Esophagus squamous epithelium (tissue), 5 donors: Measurements from ENCODE around the gene CSNK2B. TPM values are rescaled to one million over a fixed set of nuclear protein-coding genes. Genes with fewer than 3 reads are reported as not detected.
"Not testable (repeated sequence)": the region's sequence is repeated elsewhere in the genome, so short reads cannot be mapped to it uniquely, and the experiment has no call there.

Experiments
- DNase-seq: peaks from one replicate; lab custom pipeline; 2025; lab: John Stamatoyannopoulos, UW
- H3K27ac ChIP-seq, 4 donors: fragments of 200-600 bp; sonication (generic); one replicate each; pipeline ENCODE4 v1.5.1; 2016 to 2019; ENCODE audit warnings: mild to moderate bottlenecking in 1 of 4
- H3K27me3 ChIP-seq, 4 donors: fragments of 200-600 bp; sonication (generic); 1 replicate in 3 of 4; 2 replicates in 1 of 4; pipeline versions ENCODE4 v1.5.1 to v1.6.0; 2017 to 2021; ENCODE audit warnings: antibody characterized with exemption in 1 of 4
- H3K36me3 ChIP-seq, 3 donors: fragments of 200-600 bp; sonication (generic); one replicate each; pipeline ENCODE4 v1.5.1; 2016 to 2019
- H3K4me1 ChIP-seq, 3 donors: fragments of 200-600 bp; sonication (generic); one replicate each; pipeline ENCODE4 v1.5.1; 2017 to 2019
- H3K4me3 ChIP-seq, 4 donors: fragments of 200-600 bp; sonication (generic); 1 replicate in 3 of 4; 2 replicates in 1 of 4; pipeline ENCODE4 v1.5.1; 2016 to 2019; ENCODE audit warnings: mild to moderate bottlenecking in 2 of 4, moderate library complexity in 1 of 4
- H3K9me3 ChIP-seq, 3 donors: fragments of 200-600 bp; sonication (generic); one replicate each; pipeline ENCODE4 v1.5.1; 2016 to 2019
- CTCF ChIP-seq, 6 experiments: fragments of 450-650 bp in 4 of 6; fragments of 200-600 bp in 2 of 6; sonication (generic) in 2 of 6; IDR thresholded peaks; one replicate each; pipeline ENCODE4 v1.5.1; 2016 to 2019; ENCODE audit warnings: antibody characterized with exemption in 6 of 6, mild to moderate bottlenecking in 4 of 6, moderate library complexity in 4 of 6
- POLR2A ChIP-seq, 4 donors: fragments of 450-650 bp; IDR thresholded peaks; one replicate each; pipeline ENCODE4 v1.6.1; 2017; ENCODE audit warnings: antibody characterized with exemption in 4 of 4, mild to moderate bottlenecking in 4 of 4, moderate library complexity in 3 of 4
- WGBS, 2 donors: methylation state at CpG; one replicate each; pipeline ENCODE4 v1.1.5; 2018; 5-methylcytosine and 5-hydroxymethylcytosine counted together
- intact Hi-C: fragments of 100-400 bp; cut with DNase I; formaldehyde crosslinking; loops from one replicate; pipeline ENCODE4 v1.15.0; 2022
- total RNA-seq, 4 donors: library from RNA; depleted of rRNA; stranded (reverse); fragments of >200 nt; gene quantifications; one replicate each; pipeline ENCODE4 v1.1.0, GENCODE V29; 2016
- donor health status: DM: yes; HTN: yes; CAD: no.

The CSNK2B gene
- total RNA-seq, 4 donors from 2014 or later: 155 to 204 (median 186) TPM

- 77 to 87% methylated on average over 5 of the region's 6 CpGs for WGBS, 2 donors
- Histone ChIP-seq H3K9me3 (no peaks in the 10 kb centered on the region), H3K27me3 (no peaks in the 10 kb centered on the region), H3K36me3 (peaks cover 0 to 4% (median 0%) of the 10 kb centered on the region in 3 donors), H3K4me1 (peaks cover 16 to 30% (median 20%) of the 10 kb centered on the region in 3 donors), H3K27ac (no peak overlapping the region), H3K4me3 (no peak overlapping the region)
- no peak for DNase-seq
- intact Hi-C loops: no loop called here
- TF ChIP-seq CTCF (IDR thresholded peaks at IDR 0.05) (no peak), POLR2A (IDR thresholded peaks at IDR 0.05) (no peak)
Observed at GRCh38 chr6:31705931-31706330, 40.1 kb downstream of the CSNK2B start.

- peaks cover 13 to 30% (median 20%) of the 10 kb centered on the region in 3 donors for H3K4me1 ChIP-seq
- WGBS, 2 donors: 63% methylated on average over 3 of the region's 3 CpGs; no CpG with 5 or more reads in 1 of the 2 donors
- no peaks in the 10 kb centered on the region for H3K27me3 ChIP-seq
- peaks cover 0 to under 1% (median 0%) of the 10 kb centered on the region in 3 donors for H3K36me3 ChIP-seq
- H3K27ac ChIP-seq: no peak within 1 kb of the TSS
- intact Hi-C loops: no loop called here
- no peak for TF ChIP-seq CTCF (IDR thresholded peaks at IDR 0.05)
- TF ChIP-seq POLR2A (IDR thresholded peaks at IDR 0.05): no peak
- no peak for DNase-seq
- H3K4me3 ChIP-seq: no peak within 1 kb of the TSS
- H3K9me3 ChIP-seq: no peaks in the 10 kb centered on the region
Observed at GRCh38 chr6:31706599-31706998, 40.7 kb downstream of the CSNK2B start, which contains the start of gene LY6G6F. LY6G6F (plus strand) TSS chr6:31706866; CDS start chr6:31706907, 41 bp downstream.

GRCh38 chr6:31707701-31708100 lies 41.8 kb downstream of the CSNK2B start:
- intact Hi-C loops: no loop called here
- 85% methylated on average over 4 of the region's 10 CpGs; no CpG with 5 or more reads in 1 of the 2 donors for WGBS, 2 donors
- DNase-seq: no peak
- Histone ChIP-seq H3K36me3 (no peaks in the 10 kb centered on the region), H3K27me3 (no peaks in the 10 kb centered on the region), H3K4me1 (peaks cover 6 to 31% (median 21%) of the 10 kb centered on the region in 3 donors), H3K9me3 (no peaks in the 10 kb centered on the region), H3K27ac (no peak overlapping the region), H3K4me3 (no peak overlapping the region)
- TF ChIP-seq CTCF (IDR thresholded peaks at IDR 0.05) (no peak), POLR2A (IDR thresholded peaks at IDR 0.05) (no peak)

GRCh38 chr6:31708224-31708623 lies 42.3 kb downstream of the CSNK2B start:
- H3K4me1 ChIP-seq: peaks cover 6 to 37% (median 27%) of the 10 kb centered on the region in 3 donors
- no peaks in the 10 kb centered on the region for H3K36me3 ChIP-seq
- H3K9me3 ChIP-seq: no peaks in the 10 kb centered on the region
- H3K4me3 ChIP-seq: no peak overlapping the region
- 83 to 100% methylated on average over 3 of the region's 3 CpGs for WGBS, 2 donors
- H3K27me3 ChIP-seq: no peaks in the 10 kb centered on the region
- H3K27ac ChIP-seq: no peak overlapping the region
- TF ChIP-seq CTCF (IDR thresholded peaks at IDR 0.05) (no peak), POLR2A (IDR thresholded peaks at IDR 0.05) (no peak)
- DNase-seq: no peak
- intact Hi-C loops: no loop called here

- H3K27ac ChIP-seq, H3K4me3 ChIP-seq, H3K27me3 ChIP-seq, DNase-seq, H3K9me3 ChIP-seq, intact Hi-C loops, H3K36me3 ChIP-seq: not testable (repeated sequence)
- WGBS, 2 donors: 84 to 89% methylated on average over 10 to 11 of the region's 11 CpGs
- peaks cover 6 to 37% (median 32%) of the 10 kb centered on the region in 3 donors for H3K4me1 ChIP-seq
Observed at GRCh38 chr6:31709157-31709556, 43.3 kb downstream of the CSNK2B start.
